T-helper 9 cell (primary cell): ENCODE results near the gene NBEA.
"Not testable (repeated sequence)": the region's sequence is repeated elsewhere in the genome, so short reads cannot be mapped to it uniquely, and the experiment has no call there.

Experiments
- DNase-seq: peaks from one replicate; pipeline ENCODE4 v3.0.0-alpha.2; 2020

NBEA gene

GRCh38 chr13:35393886-35394285, 451.8 kb downstream of the NBEA start:
- DNase-seq = no peak

GRCh38 chr13:35408285-35408684, 466.2 kb downstream of the NBEA start:
- not testable (repeated sequence) for DNase-seq

- DNase-seq = no peak
Measured at GRCh38 chr13:35411059-35411744, 469.1 kb downstream of the NBEA start.

DNA sequence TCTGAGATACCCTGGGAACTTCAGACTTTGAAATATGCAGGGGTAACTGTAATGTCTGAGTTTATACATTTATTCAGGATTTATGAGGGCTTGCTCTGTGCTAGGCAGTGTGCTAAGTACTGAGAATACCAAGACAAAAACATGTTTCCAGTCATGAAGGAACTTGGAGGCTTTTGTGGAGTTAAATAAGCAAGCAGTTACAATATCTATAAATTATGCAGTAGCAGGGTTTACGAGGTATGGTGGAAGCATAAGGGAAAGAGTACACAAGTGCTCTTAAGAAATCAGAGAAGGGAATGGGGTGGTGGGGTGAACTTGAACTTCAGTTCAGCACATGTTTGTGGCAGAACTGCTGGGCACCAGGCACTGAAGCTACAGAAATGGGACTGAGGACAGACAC, 506.4 kb downstream of the NBEA start:
- no peak for DNase-seq

- DNase-seq = no peak
Measured at GRCh38 chr13:35449821-35450220, 507.8 kb downstream of the NBEA start.

GRCh38 chr13:35455022-35455421, 513.0 kb downstream of the NBEA start:
- DNase-seq = no peak

DNA sequence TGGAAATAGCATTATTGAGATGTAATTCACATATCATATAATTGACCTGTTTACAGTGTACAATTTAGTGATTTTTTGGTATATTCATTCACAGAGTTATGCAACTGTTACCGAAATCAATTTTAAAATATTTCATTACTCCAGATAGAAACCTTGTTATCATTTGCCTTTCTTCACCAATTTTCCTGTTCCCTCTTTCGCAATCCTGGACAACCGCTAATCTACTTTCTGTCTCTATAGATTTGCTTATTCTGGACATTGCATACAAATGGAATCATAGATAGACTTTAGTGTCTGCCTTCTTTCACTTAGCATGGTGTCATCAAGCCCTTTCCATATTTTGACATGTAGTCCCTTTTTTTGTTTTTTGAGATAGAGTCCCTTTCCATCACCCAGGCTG, 515.2 kb downstream of the NBEA start:
- DNase-seq = no peak

GRCh38 chr13:35460061-35460460, 518.0 kb downstream of the NBEA start:
- DNase-seq = no peak

DNA sequence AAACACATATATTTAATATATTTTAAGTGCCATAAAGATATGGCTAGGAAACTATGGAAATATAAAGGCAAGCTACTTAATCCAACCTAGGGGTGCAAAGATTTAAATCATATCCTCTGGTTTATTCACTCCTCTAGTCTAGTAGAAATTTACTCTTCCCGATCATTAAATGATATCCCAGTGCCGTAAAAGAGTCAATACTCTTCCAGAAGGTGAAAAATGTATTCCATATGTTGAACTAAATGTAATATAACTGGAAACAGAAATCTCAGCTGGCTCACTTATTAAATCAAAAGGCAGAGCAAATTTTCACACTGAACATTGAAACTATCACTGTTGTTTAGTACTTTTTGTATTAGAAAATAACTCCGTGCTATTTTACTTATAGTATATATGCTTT, 523.3 kb downstream of the NBEA start:
- no peak for DNase-seq

GRCh38 chr13:35468195-35468594, 526.1 kb downstream of the NBEA start:
- no peak for DNase-seq

- DNase-seq = no peak
Measured at GRCh38 chr13:35469806-35470525, 527.9 kb downstream of the NBEA start.

DNA sequence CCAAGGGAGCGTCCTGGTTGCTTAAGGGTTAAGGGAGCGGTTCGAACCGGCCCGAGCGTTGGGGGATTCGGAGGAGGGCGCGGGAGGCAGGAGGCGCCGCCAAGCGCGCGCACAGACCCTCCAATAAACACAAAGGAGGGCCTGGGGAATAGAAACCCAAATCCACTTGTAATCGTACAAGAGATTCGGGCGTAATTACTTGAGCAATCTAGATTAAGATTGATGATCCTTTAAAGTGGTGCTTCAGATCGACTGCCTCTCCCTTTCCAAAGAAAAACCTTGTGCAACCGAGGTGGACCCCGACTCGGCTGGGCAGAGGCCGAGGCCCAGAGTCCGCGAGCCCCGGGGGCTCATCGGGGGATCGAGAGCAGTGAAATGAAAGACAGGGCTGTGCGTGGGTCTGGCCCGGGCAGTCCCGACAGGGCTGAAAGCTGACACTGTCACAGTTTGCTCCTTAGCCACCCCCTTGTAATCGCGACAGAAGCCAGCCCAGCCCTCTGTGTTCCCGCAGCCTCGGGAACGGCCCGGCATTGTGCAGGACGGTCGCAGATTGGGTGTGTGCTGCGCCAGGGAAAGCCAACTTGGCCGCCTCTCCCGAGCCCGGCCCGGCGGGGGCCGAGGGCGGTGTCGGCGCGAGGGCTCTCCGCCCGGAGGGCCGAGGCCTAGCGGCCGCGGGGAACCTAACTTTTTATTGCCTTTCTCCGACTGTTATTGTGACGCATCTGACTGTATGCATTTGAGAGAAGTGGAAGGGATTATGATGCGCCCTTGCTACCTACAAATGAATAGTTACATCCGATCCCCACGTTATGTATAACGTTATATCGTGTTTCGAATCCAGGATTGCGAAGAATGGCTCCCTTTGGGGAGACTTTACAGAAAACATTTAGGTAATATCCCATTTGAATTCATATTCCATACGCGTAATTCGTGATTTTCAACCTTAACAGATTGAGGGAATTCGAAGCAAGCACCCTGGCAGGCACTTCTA, 528.9 kb downstream of the NBEA start:
- no peak for DNase-seq

- no peak for DNase-seq
Measured at GRCh38 chr13:35471706-35472322, 529.7 kb downstream of the NBEA start.

DNA sequence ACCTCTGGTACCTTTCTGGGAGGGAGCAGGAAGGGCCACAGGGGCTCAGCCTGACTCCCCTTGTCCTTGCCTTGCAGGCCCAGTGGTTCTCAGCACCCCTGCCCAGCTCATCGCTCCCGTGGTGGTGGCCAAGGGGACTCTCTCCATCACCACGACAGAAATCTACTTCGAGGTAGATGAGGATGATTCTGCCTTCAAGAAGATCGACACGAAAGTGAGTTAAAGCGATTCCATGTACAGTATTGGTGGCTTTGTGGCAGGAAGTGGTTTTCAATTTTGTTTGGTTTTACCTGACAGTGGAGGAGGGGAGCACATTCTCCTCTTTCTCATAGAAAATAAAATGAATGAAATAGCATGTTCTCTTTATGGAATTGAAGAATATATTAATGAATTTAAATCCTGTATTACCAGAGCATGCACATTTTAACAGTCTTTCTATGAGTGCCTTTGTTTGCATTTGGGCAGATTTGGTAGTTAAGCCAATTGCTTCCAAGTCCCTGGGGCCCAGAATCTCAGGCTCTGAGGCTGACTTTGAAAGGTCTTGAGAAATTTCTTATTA, 530.3 kb downstream of the NBEA start:
- DNase-seq = no peak

DNA sequence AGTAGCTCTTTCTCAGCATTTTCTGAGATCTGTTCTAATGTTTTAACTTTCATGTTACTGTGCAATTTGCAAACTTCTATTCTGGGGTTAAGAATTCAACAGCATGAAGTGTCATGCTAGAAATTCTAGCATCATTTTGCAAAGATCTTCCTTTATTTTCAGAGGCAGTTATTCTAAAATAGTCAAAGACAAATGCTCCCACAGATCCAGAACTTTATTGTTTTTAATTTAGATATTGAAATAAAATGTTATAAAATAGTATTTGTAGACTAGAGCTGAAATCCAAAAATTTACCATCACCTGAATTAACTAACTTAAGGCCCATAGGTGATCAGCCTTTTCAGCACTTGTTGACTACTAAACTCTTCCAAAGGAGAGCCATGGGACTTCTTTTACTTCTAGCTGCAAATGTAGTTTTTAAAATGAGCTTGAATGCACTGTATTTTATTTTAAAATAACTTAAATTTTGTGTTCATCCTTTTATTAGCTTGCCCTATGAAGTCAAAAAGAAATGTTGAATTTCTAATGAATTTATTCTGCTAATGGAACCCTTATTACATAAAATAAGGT, 531.2 kb downstream of the NBEA start:
- DNase-seq = no peak

DNA sequence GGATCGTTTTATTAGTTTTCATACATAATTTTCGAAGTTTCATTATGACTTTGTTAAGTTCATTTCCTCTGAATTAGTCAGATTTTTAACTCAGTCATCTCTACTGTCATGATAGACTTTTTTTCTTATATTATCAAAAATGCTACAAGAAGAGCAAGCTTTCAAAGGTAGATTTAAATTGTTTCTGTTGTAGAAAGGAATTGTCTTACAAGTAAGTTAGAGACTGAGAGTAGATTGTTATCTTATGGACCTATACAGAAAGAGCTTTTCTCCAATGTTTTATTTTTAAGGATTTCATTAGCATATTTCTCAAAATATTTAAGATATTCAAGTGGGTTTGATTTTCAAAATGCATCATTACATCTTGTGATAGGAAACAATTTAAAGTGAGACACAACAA, 531.7 kb downstream of the NBEA start:
- DNase-seq = no peak

- no peak for DNase-seq
Measured at GRCh38 chr13:35474496-35475211, 532.6 kb downstream of the NBEA start.

GRCh38 chr13:35475212-35475959, 533.3 kb downstream of the NBEA start:
- no peak for DNase-seq

GRCh38 chr13:35475960-35476943, 534.2 kb downstream of the NBEA start, which contains the start of gene MAB21L1:
TSS of gene MAB21L1 (minus strand) at chr13:35476689. CDS start at chr13:35476138, 551 bp downstream.
- DNase-seq = no peak
